Spleen (tissue), 7 donors: Measurements from ENCODE around the gene HDAC4.

Experiments used
- POLR2A ChIP-seq, 3 donors: fragments of 450-650 bp; IDR thresholded peaks; one replicate each; pipeline ENCODE4 v1.5.1; 2017; ENCODE audit warnings: antibody characterized with exemption in 3 of 3, mild to moderate bottlenecking in 1 of 3
- TF ChIP-seq, protein P1 (sequence below), 11 experiments: fragments of 200-600 bp in 7 of 11; fragments of 450-650 bp in 4 of 11; sonication (generic) in 4 of 11; IDR thresholded peaks in 8 of 11; conservative IDR thresholded peaks in 3 of 11; 1 replicate in 7 of 11; 2 replicates in 4 of 11; pipeline versions ENCODE4 v1.4.0 to v1.8.0; 2016 to 2021; ENCODE audit warnings: antibody characterized with exemption in 11 of 11, inconsistent platforms in 4 of 11, mild to moderate bottlenecking in 1 of 11
- donor health status: DM: no; HTN: no; CAD: no; lungs with moderate emphysema.
- donor health status: DM: no; HTN: no; CAD: no.
- donor health status: DM: no; HTN: no; CAD: no.

GRCh38 chr2:239022437-239023260 lies 378.2 kb downstream of the HDAC4 start:
- TF ChIP-seq POLR2A (IDR thresholded peaks at IDR 0.05): no peak
- TF ChIP-seq, protein P1, sequence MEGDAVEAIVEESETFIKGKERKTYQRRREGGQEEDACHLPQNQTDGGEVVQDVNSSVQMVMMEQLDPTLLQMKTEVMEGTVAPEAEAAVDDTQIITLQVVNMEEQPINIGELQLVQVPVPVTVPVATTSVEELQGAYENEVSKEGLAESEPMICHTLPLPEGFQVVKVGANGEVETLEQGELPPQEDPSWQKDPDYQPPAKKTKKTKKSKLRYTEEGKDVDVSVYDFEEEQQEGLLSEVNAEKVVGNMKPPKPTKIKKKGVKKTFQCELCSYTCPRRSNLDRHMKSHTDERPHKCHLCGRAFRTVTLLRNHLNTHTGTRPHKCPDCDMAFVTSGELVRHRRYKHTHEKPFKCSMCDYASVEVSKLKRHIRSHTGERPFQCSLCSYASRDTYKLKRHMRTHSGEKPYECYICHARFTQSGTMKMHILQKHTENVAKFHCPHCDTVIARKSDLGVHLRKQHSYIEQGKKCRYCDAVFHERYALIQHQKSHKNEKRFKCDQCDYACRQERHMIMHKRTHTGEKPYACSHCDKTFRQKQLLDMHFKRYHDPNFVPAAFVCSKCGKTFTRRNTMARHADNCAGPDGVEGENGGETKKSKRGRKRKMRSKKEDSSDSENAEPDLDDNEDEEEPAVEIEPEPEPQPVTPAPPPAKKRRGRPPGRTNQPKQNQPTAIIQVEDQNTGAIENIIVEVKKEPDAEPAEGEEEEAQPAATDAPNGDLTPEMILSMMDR (IDR thresholded peaks at IDR 0.05 in 8 of 11, conservative IDR thresholded peaks at IDR 0.05 in 3 of 11): no peak
